ENCODE data around the gene RPL9.

The RPL9 gene

DNA sequence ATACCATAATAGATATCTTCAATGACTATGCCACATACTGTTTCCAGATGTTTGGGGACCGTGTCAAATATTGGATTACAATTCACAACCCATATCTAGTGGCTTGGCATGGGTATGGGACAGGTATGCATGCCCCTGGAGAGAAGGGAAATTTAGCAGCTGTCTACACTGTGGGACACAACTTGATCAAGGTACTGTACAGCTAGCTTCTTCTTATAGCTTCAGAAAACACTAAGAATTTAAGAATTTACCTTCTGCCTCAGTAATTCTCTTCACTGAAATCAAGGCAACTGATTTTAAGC is 51.2 kb downstream of the RPL9 start:
- Mint-ChIP-seq H3K4me3 (no peak overlapping the region), H3K27me3 (no peaks in the 10 kb centered on the region), H3K27ac (no peak overlapping the region), H3K9me3 (no peaks in the 10 kb centered on the region), H3K4me1 (no peaks in the 10 kb centered on the region)
- ATAC-seq (no peak), DNase-seq (no peak)

DNA sequence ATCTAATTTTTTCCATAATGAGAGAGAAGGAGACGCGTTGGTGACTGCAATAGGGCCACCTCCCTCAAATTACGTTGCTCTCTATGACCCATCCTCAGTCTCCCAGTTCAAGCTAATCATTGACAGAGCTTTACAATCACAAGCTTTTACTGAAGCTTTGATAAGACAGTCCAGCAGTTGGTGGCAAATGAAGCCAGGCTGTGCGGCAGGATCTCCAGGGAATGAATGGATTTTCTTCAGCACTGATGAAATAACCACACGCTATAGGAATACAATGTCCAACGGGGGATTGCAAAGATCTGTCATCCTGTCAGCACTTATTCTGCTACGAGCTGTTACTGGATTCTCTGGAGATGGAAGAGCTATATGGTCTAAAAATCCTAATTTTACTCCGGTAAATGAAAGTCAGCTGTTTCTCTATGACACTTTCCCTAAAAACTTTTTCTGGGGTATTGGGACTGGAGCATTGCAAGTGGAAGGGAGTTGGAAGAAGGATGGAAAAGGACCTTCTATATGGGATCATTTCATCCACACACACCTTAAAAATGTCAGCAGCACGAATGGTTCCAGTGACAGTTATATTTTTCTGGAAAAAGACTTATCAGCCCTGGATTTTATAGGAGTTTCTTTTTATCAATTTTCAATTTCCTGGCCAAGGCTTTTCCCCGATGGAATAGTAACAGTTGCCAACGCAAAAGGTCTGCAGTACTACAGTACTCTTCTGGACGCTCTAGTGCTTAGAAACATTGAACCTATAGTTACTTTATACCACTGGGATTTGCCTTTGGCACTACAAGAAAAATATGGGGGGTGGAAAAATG is 51.7 kb downstream of the RPL9 start, which contains the start of gene KLB:
TSS of gene KLB (plus strand) at position 168 of the 821 bp plus-strand sequence. CDS start at position 188, 20 bp downstream.
- Mint-ChIP-seq H3K27ac (no peak within 1 kb of the TSS), H3K9me3 (no peaks in the 10 kb centered on the region), H3K4me1 (no peaks in the 10 kb centered on the region), H3K4me3 (no peak within 1 kb of the TSS), H3K27me3 (no peaks in the 10 kb centered on the region)
- no peak for DNase-seq
- no peak for ATAC-seq
